Measurements from ENCODE around the gene SLC39A5. TPM values are rescaled to one million over a fixed set of nuclear protein-coding genes. Genes with fewer than 3 reads are reported as not detected.

Gene SLC39A5
- total and polyA plus RNA-seq, 2 of the 13 experiments (the other 11 are each of a cell fraction or from before 2014, with no cell fraction given), result 59.7 to 101 TPM

DNA sequence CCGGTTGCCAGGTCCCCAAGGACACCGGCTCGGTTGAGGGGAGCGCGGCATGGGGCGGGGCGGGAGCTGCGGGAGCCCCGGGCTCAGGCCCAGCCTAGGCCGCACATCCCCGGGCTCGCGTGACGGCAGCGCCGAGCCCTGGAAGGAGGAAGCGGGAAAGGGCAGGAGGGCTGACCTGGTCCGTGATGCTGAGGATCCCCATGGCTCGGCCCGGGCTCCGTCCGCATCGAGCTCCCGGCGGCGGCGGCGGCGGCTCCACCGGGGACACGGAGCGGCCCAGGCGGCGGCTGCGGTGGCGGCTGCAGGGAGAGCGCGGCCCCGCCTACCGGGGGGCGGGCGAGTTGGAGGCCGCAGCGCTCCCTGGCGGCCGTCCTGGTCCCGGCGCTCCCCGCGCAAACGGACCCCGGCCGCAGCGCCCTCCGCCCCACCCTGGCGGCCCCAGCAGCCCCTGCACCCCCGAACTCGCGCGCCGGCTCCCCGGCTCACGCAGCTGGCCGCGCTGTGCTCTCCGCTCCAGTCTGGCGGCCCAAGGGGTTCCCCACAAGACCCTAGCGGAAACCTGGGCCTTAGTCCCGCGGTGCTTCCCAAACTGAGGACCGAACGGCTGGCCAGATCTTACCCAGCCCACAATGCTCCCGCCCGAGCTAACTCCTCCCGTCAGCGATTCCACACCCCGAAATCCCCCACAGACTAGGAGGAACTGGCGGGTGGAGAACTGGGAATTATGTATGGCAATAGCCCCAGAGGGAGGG, 28.4 kb downstream of the SLC39A5 start, which contains the start of gene ANKRD52 (continued):
- no peak for TF ChIP-seq ZNF430 (CRISPR knock-in tag; IDR thresholded peaks at IDR 0.05)
- TF ChIP-seq ZNF614 (CRISPR knock-in tag; IDR thresholded peaks at IDR 0.05; ENCODE audit: borderline replicate concordance), result no peak
- TF ChIP-seq, protein P1, sequence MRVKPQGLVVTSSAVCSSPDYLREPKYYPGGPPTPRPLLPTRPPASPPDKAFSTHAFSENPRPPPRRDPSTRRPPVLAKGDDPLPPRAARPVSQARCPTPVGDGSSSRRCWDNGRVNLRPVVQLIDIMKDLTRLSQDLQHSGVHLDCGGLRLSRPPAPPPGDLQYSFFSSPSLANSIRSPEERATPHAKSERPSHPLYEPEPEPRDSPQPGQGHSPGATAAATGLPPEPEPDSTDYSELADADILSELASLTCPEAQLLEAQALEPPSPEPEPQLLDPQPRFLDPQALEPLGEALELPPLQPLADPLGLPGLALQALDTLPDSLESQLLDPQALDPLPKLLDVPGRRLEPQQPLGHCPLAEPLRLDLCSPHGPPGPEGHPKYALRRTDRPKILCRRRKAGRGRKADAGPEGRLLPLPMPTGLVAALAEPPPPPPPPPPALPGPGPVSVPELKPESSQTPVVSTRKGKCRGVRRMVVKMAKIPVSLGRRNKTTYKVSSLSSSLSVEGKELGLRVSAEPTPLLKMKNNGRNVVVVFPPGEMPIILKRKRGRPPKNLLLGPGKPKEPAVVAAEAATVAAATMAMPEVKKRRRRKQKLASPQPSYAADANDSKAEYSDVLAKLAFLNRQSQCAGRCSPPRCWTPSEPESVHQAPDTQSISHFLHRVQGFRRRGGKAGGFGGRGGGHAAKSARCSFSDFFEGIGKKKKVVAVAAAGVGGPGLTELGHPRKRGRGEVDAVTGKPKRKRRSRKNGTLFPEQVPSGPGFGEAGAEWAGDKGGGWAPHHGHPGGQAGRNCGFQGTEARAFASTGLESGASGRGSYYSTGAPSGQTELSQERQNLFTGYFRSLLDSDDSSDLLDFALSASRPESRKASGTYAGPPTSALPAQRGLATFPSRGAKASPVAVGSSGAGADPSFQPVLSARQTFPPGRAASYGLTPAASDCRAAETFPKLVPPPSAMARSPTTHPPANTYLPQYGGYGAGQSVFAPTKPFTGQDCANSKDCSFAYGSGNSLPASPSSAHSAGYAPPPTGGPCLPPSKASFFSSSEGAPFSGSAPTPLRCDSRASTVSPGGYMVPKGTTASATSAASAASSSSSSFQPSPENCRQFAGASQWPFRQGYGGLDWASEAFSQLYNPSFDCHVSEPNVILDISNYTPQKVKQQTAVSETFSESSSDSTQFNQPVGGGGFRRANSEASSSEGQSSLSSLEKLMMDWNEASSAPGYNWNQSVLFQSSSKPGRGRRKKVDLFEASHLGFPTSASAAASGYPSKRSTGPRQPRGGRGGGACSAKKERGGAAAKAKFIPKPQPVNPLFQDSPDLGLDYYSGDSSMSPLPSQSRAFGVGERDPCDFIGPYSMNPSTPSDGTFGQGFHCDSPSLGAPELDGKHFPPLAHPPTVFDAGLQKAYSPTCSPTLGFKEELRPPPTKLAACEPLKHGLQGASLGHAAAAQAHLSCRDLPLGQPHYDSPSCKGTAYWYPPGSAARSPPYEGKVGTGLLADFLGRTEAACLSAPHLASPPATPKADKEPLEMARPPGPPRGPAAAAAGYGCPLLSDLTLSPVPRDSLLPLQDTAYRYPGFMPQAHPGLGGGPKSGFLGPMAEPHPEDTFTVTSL (CRISPR knock-in tag; IDR thresholded peaks at IDR 0.05; ENCODE audit: borderline replicate concordance), result no peak
- no peak for TF ChIP-seq ZNF256 (CRISPR knock-in tag; conservative IDR thresholded peaks at IDR 0.05)
- TF ChIP-seq KLF15 (CRISPR knock-in tag; IDR thresholded peaks at IDR 0.05; ENCODE audit: borderline replicate concordance), result no peak
- no peak for TF ChIP-seq ZNF234 (CRISPR knock-in tag; conservative IDR thresholded peaks at IDR 0.05)
- no peak for TF ChIP-seq STAT6 (CRISPR knock-in tag; IDR thresholded peaks at IDR 0.05; ENCODE audit: borderline replicate concordance)
- TF ChIP-seq CCAR2 (optimal IDR thresholded peaks at IDR 0.05; ENCODE audit: low read depth, low read length), result no peak
- TF ChIP-seq ZBTB8A (CRISPR knock-in tag; IDR thresholded peaks at IDR 0.05; ENCODE audit: borderline replicate concordance, low read depth), result no peak
- TF ChIP-seq SRSF4 (IDR thresholded peaks at IDR 0.05; ENCODE audit: low read depth, low read length, poor library complexity, severe bottlenecking), result no peak
- TF ChIP-seq SRSF1 (optimal IDR thresholded peaks at IDR 0.05; ENCODE audit: low read depth, low read length), result no peak
- TF ChIP-seq ZNF800 (CRISPR knock-in tag; IDR thresholded peaks at IDR 0.05), result 0 out of 2 replicates have a peak, but pooled peaks have one; percentile 17
- no peak for TF ChIP-seq SRF (IDR thresholded peaks at IDR 0.05; ENCODE audit: low read depth, low read length)
- TF ChIP-seq, protein P2, sequence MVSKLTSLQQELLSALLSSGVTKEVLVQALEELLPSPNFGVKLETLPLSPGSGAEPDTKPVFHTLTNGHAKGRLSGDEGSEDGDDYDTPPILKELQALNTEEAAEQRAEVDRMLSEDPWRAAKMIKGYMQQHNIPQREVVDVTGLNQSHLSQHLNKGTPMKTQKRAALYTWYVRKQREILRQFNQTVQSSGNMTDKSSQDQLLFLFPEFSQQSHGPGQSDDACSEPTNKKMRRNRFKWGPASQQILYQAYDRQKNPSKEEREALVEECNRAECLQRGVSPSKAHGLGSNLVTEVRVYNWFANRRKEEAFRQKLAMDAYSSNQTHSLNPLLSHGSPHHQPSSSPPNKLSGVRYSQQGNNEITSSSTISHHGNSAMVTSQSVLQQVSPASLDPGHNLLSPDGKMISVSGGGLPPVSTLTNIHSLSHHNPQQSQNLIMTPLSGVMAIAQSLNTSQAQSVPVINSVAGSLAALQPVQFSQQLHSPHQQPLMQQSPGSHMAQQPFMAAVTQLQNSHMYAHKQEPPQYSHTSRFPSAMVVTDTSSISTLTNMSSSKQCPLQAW (CRISPR knock-in tag; IDR thresholded peaks at IDR 0.05), result no peak
- no peak for TF ChIP-seq ZNF225 (CRISPR knock-in tag; IDR thresholded peaks at IDR 0.05)
- no peak for TF ChIP-seq ZBTB38 (CRISPR knock-in tag; IDR thresholded peaks at IDR 0.05)

Measured in HepG2 (cell line).